Effector memory CD4-positive, alpha-beta T cell (primary cell): ENCODE data around the gene ZBTB17.
A peak's percentile ranks its signal among the peaks of the same experiment; 100 is the strongest.

Experiments used
- DNase-seq, 3 donors: peaks; one replicate each; pipeline ENCODE4 v3.0.0-alpha.2; 2020
- H3K27ac ChIP-seq: 2 replicates; pipeline ENCODE4 v1.7.0; 2013; ENCODE audit warnings: mild to moderate bottlenecking, low read length, moderate library complexity; ENCODE audit not compliant: insufficient read depth, poor library complexity, severe bottlenecking
- H3K27me3 ChIP-seq: replicated peaks from 2 replicates; pipeline ENCODE4 v1.7.0; 2013; ENCODE audit warnings: mild to moderate bottlenecking, low read length; ENCODE audit not compliant: insufficient read depth, control insufficient read depth, poor library complexity, severe bottlenecking
- H3K36me3 ChIP-seq: 2 replicates; pipeline ENCODE4 v1.7.0; 2013; ENCODE audit warnings: mild to moderate bottlenecking, low read length, moderate library complexity; ENCODE audit not compliant: control insufficient read depth, insufficient read depth
- H3K4me1 ChIP-seq: 2 replicates; pipeline ENCODE4 v1.7.0; 2013; ENCODE audit warnings: low read length, mild to moderate bottlenecking; ENCODE audit not compliant: control insufficient read depth, insufficient read depth, poor library complexity, severe bottlenecking
- H3K4me3 ChIP-seq: 2 replicates; pipeline ENCODE4 v1.7.0; 2013; ENCODE audit warnings: low read length, low read depth, mild to moderate bottlenecking; ENCODE audit not compliant: insufficient read depth, poor library complexity, severe bottlenecking
- H3K9me3 ChIP-seq: 2 replicates; pipeline ENCODE4 v1.7.0; 2013; ENCODE audit warnings: mild to moderate bottlenecking, low read length, moderate library complexity; ENCODE audit not compliant: control insufficient read depth

ZBTB17 gene

DNA sequence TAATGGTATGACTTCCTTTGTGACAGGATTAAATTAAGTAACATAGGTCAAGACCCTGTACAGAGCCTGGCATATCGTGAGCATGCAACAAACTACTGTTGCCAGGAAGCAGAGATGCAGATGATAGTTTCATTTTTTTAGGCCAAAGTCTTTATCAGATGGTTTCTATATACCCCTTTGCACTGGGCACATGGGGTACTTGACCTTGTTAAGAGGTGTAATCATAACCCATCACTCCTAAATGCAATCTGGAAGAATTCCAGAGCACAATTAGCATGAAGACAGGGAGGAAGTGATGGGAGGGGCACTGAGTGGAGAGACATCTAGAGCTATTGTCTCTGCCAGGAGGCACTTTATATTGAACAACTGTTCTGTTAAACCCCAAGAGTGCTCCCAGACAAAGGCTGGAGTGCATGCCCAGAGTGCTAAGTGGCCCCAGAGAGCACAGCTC lies 22.1 kb downstream of the ZBTB17 start:
- no peaks in the 10 kb centered on the region for H3K9me3 ChIP-seq
- H3K27ac ChIP-seq = peak overlapping the region; percentile 12
- H3K36me3 ChIP-seq = no peaks in the 10 kb centered on the region
- H3K27me3 ChIP-seq = no peaks in the 10 kb centered on the region
- H3K4me3 ChIP-seq = no peak overlapping the region
- no peak for DNase-seq
- peaks cover 43% of the 10 kb centered on the region for H3K4me1 ChIP-seq

DNA sequence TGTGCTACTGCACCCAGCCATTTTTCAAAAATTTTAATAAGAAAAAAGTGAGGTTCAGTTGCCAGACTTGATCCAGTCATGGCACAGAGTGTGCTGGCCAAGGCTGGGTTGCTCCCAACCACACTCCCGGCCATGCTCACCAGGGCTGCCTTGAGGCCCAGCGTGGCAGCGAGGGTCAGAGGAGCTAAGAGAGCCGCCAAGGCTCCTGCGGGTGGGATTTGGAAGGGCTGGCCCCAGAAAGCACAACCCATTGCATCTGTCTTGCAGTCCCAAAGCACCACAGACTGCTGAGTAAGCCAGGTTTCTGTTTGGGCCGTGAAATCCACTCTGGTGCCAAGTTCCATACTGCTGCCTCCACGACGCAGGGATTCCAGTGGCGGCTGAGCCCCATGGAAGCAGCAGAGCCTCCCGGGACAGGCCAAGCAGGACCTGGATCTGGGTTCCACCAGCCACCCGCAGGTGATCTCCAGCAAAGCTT lies 22.6 kb downstream of the ZBTB17 start:
- H3K9me3 ChIP-seq = no peaks in the 10 kb centered on the region
- no peaks in the 10 kb centered on the region for H3K27me3 ChIP-seq
- H3K36me3 ChIP-seq = no peaks in the 10 kb centered on the region
- no peak overlapping the region for H3K4me3 ChIP-seq
- no peak overlapping the region for H3K27ac ChIP-seq
- peaks cover 46% of the 10 kb centered on the region for H3K4me1 ChIP-seq
- DNase-seq = no peak

DNA sequence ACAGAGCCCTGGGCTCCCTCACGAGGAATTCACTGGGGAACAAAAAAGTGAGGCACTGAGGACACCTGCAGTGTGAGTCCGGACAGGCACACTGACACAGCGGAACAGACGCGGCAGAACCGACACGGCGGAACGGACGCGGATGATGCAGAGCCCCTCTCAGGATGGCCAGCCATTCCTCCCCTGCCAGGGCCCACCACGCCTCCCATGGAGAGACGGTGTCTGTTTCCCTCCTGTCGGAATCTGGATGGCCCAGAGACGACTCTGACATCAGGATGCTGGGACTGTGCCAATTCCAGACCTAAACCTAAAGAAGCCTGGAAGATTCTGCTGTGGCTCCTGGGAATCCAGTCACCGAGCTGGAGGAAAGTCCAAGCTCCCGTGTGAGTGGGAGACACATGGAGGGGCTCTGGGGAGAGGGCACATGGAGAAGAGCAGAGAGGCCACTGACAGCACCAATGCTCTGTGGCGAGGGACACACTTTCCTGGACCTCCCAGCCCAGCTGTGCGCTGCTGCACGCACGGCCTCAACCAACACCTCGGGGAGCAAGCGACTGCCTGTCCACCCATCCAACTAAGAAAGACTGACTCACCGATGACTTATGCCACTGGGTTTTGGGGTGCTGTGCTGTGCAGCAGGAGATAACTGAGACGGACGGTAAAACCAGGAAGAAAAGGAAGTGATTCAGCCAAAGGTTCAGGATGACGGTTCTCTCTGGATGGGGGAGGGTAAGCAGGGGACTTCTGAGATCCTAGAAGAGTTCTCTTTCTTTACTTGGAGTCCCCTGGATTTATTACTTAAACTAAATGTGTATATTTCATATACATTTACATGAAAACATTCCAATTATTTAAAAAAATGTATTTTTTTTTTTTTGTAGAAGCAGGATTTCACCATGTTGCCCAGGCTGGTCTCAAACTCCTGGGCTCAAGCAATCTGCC lies 23.3 kb downstream of the ZBTB17 start:
- Histone ChIP-seq H3K36me3 (no peaks in the 10 kb centered on the region), H3K27me3 (no peaks in the 10 kb centered on the region), H3K9me3 (no peaks in the 10 kb centered on the region), H3K4me1 (peaks cover 46% of the 10 kb centered on the region), H3K4me3 (no peak overlapping the region), H3K27ac (no peak overlapping the region)
- no peak for DNase-seq

DNA sequence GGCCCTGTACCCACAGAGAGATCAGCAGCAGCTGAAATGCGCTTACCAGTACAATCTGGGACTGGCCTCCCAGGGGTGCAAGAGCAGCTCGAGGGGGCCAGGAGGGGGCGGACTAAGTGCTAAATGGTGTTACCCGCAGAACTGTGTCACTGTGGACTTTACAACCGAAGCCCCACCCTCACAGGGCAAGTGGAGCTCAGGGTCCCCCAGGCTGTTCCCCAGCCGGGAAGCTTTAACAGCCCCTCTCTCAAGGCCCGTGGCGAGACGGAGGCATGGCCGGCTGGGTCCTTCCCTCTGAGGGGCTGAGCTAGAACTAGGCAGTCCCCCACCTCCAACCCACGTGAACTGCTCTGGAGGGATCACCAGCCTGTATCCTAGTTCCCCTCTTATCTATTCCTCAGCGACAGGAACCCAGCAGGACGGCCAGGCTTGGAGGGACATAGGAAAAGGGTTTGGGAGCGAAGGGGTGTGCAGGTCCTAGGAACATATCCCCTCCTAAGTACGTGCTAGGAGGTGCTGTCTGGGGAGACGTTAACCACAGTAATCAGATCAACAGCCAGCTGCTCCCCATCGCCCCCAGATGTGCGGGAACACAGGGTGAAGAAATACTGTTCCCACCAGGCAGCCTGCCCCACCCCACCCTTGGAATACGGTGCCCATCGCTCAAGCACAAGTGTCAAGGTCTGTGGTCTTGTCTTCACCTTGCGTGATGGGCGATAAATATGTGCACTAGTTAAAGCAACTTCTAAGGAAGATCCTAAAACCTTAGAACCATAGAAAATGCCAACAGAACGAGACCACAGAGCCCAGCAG lies 24.4 kb downstream of the ZBTB17 start:
- DNase-seq = peak in 1 of 3 donors; percentile 20
- H3K9me3 ChIP-seq = no peaks in the 10 kb centered on the region
- peaks cover 43% of the 10 kb centered on the region for H3K4me1 ChIP-seq
- H3K36me3 ChIP-seq = peaks cover 6% of the 10 kb centered on the region
- H3K27me3 ChIP-seq = no peaks in the 10 kb centered on the region
- H3K27ac ChIP-seq = peak overlapping the region; percentile 83
- no peak overlapping the region for H3K4me3 ChIP-seq

DNA sequence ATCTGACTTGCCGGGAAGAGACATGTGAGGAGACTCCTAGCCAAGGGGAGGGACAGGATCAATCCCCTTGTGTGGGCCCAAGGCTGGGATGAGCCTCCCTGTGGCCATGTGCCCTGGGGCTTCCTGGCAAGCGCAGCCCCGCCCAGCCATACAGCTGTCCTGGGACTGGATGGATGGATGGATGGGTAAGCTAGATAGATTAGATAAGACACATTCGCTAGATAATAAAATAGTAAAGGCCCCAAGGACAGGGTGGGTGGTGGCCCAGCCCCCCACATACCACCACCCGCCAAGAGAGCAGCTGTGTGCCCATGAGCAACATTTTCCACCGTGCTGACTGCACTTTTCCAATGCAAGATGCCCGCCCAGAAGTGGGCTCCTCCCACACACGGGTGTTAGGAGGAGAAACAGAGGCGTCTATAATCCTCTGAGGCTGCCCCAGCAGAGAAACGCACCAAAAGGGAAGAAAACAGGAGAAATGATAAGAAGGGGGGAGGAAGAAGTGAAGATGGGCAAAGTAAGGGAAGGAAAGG lies 25.1 kb downstream of the ZBTB17 start:
- H3K27me3 ChIP-seq = no peaks in the 10 kb centered on the region
- peak; percentile 44 to 56 (median 44) for DNase-seq
- H3K27ac ChIP-seq = peak overlapping the region; percentile 83
- H3K4me3 ChIP-seq = no peak overlapping the region
- peaks cover 13% of the 10 kb centered on the region for H3K36me3 ChIP-seq
- H3K9me3 ChIP-seq = no peaks in the 10 kb centered on the region
- peaks cover 43% of the 10 kb centered on the region for H3K4me1 ChIP-seq

DNA sequence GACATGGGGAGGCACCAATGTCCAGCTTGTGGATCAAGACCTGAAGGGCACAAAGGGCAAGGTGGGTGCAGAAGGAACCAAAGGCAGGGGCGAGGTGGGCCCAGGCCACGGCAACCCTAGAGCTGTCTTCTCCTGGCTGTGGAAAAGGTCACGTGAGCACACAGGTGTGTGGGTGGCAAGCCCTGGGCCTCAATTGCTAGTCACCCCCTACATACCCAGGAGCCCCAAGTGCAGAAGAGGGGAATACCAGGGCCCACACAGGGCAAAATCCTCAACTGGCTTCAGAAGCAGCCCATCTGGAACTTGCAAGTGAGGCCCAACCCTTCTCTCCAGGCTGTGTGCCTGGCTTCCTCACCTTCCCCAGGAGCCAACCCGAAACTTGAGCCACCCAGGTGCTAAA lies 25.6 kb downstream of the ZBTB17 start:
- no peaks in the 10 kb centered on the region for H3K9me3 ChIP-seq
- peaks cover 18% of the 10 kb centered on the region for H3K36me3 ChIP-seq
- H3K4me3 ChIP-seq = peak overlapping the region; percentile 20
- H3K27me3 ChIP-seq = no peaks in the 10 kb centered on the region
- peaks cover 43% of the 10 kb centered on the region for H3K4me1 ChIP-seq
- DNase-seq = peak in 2 of 3 donors; percentile 12 to 29
- peak overlapping the region; percentile 83 for H3K27ac ChIP-seq

DNA sequence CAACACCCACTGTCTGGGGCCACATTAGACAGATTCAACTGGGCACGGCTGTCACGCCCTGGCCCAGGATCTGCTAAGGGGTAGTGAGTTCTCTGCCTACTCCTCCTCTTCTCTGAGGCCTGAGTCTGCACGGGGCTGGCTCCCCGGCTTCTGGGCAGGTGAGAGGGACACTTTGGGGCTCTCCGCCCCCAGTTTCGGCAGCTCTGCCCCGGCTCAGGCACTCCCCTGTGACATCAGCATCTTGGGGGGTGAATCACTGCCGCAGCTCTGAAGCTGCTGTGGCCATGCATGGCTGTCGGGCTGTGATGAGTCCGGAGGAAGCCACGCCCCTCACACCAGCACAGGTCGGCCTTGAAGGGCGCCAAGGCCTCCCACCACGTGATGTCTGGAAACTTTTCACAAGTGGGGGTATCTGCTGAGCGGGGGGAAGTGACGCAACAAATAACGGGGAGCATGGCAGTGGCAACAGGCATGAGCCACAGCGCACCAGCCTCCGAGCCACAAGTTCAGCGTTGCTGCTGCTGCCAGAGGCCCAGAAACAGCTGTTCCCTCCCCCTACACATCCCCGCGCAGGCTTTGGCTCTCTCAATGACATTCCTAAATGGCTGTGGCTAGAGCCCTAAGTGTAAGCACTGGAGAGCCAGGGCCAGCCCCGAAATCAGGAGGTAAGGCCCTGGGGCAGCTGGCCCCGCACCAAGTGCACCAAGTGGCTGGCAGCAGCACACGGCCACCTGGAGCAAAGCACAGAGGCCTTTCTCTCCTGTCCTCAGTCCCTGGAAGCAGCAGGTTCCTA lies 26.3 kb downstream of the ZBTB17 start:
- no peaks in the 10 kb centered on the region for H3K27me3 ChIP-seq
- H3K36me3 ChIP-seq = peaks cover 25% of the 10 kb centered on the region
- H3K27ac ChIP-seq = peak overlapping the region; percentile 83
- peak overlapping the region; percentile 20 for H3K4me3 ChIP-seq
- H3K4me1 ChIP-seq = peaks cover 42% of the 10 kb centered on the region
- peak; percentile 93 to 96 (median 96) for DNase-seq
- H3K9me3 ChIP-seq = no peaks in the 10 kb centered on the region

DNA sequence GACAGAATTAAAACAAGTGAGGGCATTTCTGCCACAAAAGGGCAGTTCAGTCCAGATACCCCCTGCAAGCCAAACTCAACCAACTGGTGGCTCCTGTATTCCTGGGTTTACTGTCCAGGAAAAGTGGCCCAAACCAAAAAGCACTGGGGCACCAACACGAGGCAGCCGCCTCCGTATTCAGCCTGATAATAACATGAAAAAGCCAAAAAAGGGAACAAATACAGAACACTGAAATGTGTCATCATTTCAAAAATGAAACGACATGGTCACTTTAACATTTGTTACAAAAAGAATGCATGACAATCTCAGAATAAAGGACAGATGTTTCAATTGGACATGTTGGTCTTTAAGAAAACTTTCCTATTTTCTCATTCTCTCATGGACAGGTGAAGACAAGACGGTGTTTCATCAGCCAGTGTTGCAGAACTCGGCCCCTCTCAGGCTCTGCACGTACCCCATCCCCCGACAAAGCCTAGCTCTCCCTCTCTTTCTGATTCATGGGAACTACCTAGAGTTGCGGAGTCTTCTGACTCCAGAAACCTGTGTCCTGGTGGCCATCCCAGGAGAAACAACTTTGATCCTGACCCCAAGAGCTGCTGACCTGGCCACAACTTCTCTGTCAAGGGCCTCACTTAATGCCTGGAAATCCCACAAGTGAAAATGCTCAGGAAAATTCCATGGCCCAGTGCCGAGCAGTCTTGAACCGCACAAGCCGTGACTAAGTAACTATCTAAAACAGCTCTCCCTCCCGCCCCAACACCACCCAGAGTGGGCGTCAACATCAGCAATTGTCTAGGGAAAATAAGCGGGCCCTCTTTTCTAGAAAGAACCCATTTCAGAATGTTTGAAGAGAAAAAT lies 27.1 kb downstream of the ZBTB17 start:
- Histone ChIP-seq H3K27ac (peak overlapping the region; percentile 83), H3K36me3 (peaks cover 32% of the 10 kb centered on the region), H3K4me3 (peak overlapping the region; percentile 19), H3K4me1 (peaks cover 34% of the 10 kb centered on the region), H3K27me3 (no peaks in the 10 kb centered on the region), H3K9me3 (no peaks in the 10 kb centered on the region)
- peak in 1 of 3 donors; percentile 20 for DNase-seq
